H9 (cell line): Measurements from ENCODE around the gene MRLN. TPM values are rescaled to one million over a fixed set of nuclear protein-coding genes. Genes with fewer than 3 reads are reported as not detected.

ENCODE experiments used
- DNase-seq: peaks from one replicate; pipeline ENCODE4 v3.0.0-alpha.2; 2017
- H2AFZ ChIP-seq: one replicate; pipeline ENCODE4 v1.6.1; 2013; ENCODE audit warnings: mild to moderate bottlenecking, low read length, control low read depth, moderate library complexity
- H2AK5ac ChIP-seq: 2 replicates; pipeline ENCODE4 v1.6.1; 2013; ENCODE audit warnings: low read length, control low read depth, mixed read lengths; ENCODE audit not compliant: insufficient read length
- H2BK120ac ChIP-seq: one replicate; pipeline ENCODE4 v1.6.1; 2013; ENCODE audit warnings: low read depth, mild to moderate bottlenecking, low read length, control low read depth, inconsistent platforms; ENCODE audit not compliant: poor library complexity, severe bottlenecking
- H2BK12ac ChIP-seq: 2 replicates; pipeline ENCODE4 v1.6.1; 2013; ENCODE audit warnings: low read length, control low read depth, mixed read lengths, low read depth; ENCODE audit not compliant: insufficient read length
- H2BK15ac ChIP-seq: 2 replicates; pipeline ENCODE4 v1.6.1; 2013; ENCODE audit warnings: low read depth, low read length, control low read depth
- H2BK20ac ChIP-seq: one replicate; pipeline ENCODE4 v1.6.1; 2013; ENCODE audit warnings: low read depth, mild to moderate bottlenecking, low read length, control low read depth, inconsistent platforms; ENCODE audit not compliant: poor library complexity, severe bottlenecking
- H2BK5ac ChIP-seq: 2 replicates; pipeline ENCODE4 v1.6.1; 2013; ENCODE audit warnings: low read length, control low read depth, mixed read lengths; ENCODE audit not compliant: insufficient read length
- H3K14ac ChIP-seq: 2 replicates; pipeline ENCODE4 v1.6.1; 2013; ENCODE audit warnings: low read length, control low read depth; ENCODE audit not compliant: insufficient read depth
- H3K18ac ChIP-seq: 2 replicates; pipeline ENCODE4 v1.6.1; 2013; ENCODE audit warnings: low read depth, mild to moderate bottlenecking, mixed read lengths, low read length, control low read depth; ENCODE audit not compliant: insufficient read length
- H3K23ac ChIP-seq: 2 replicates; pipeline ENCODE4 v1.6.1; 2013; ENCODE audit warnings: low read length, control low read depth, mixed read lengths, low read depth; ENCODE audit not compliant: insufficient read length
- H3K23me2 ChIP-seq: 2 replicates; pipeline ENCODE4 v1.6.1; 2013; ENCODE audit warnings: low read depth, mild to moderate bottlenecking, mixed read lengths, low read length, control low read depth; ENCODE audit not compliant: insufficient read length, poor library complexity, severe bottlenecking
- H3K27ac ChIP-seq: 2 replicates; pipeline ENCODE4 v1.5.1; 2013; ENCODE audit warnings: low read length, control low read depth, mixed read lengths, low read depth; ENCODE audit not compliant: insufficient read length
- H3K27me3 ChIP-seq: 2 replicates; pipeline ENCODE4 v1.6.1; 2013; ENCODE audit warnings: low read length, control low read depth, inconsistent platforms; ENCODE audit not compliant: insufficient read depth
- H3K4ac ChIP-seq: 2 replicates; pipeline ENCODE4 v1.6.1; 2013; ENCODE audit warnings: low read depth, mild to moderate bottlenecking, control low read depth, inconsistent platforms, low read length, moderate library complexity
- H3K4me1 ChIP-seq: 2 replicates; pipeline ENCODE4 v1.6.1; 2013; ENCODE audit warnings: low read length, control low read depth, inconsistent platforms; ENCODE audit not compliant: insufficient read depth
- H3K4me2 ChIP-seq: 2 replicates; pipeline ENCODE4 v1.6.1; 2013; ENCODE audit warnings: low read length, control low read depth, mixed read lengths; ENCODE audit not compliant: insufficient read length, insufficient read depth
- H3K56ac ChIP-seq: 2 replicates; pipeline ENCODE4 v1.6.1; 2013; ENCODE audit warnings: low read depth, mild to moderate bottlenecking, mixed read lengths, low read length, control low read depth; ENCODE audit not compliant: insufficient read length
- H3K79me1 ChIP-seq: 2 replicates; pipeline ENCODE4 v1.6.1; 2013; ENCODE audit warnings: low read depth, mild to moderate bottlenecking, moderate library complexity, low read length, control low read depth, inconsistent platforms; ENCODE audit not compliant: insufficient read depth, poor library complexity, severe bottlenecking
- H3K79me2 ChIP-seq: 2 replicates; pipeline ENCODE4 v1.6.1; 2013; ENCODE audit warnings: low read length, control low read depth, inconsistent platforms; ENCODE audit not compliant: insufficient read depth
- H3K9ac ChIP-seq: 2 replicates; pipeline ENCODE4 v1.6.1; 2013; ENCODE audit warnings: low read length, control low read depth, mixed read lengths; ENCODE audit not compliant: insufficient read length; ENCODE audit errors: extremely low read depth
- H3K9me3 ChIP-seq: one replicate; pipeline ENCODE4 v1.6.1; 2013; ENCODE audit warnings: low read depth, low read length, inconsistent platforms; ENCODE audit not compliant: control insufficient read depth
- H3T11ph ChIP-seq: one replicate; pipeline ENCODE4 v1.6.1; 2013; ENCODE audit warnings: mild to moderate bottlenecking, low read length, control low read depth, inconsistent platforms
- H4K20me1 ChIP-seq: one replicate; pipeline ENCODE4 v1.6.1; 2013; ENCODE audit not compliant: control insufficient read depth, insufficient read length, insufficient read depth
- H4K5ac ChIP-seq: 2 replicates; pipeline ENCODE4 v1.6.1; 2013; ENCODE audit warnings: low read depth, mild to moderate bottlenecking, mixed read lengths, low read length, control low read depth; ENCODE audit not compliant: insufficient read length
- H4K8ac ChIP-seq: replicated peaks from 2 replicates; pipeline ENCODE4 v1.6.1; 2013; ENCODE audit warnings: low read length, control low read depth, mixed read lengths, low read depth; ENCODE audit not compliant: insufficient read length
- H4K91ac ChIP-seq: 2 replicates; pipeline ENCODE4 v1.6.1; 2013; ENCODE audit warnings: low read depth, mild to moderate bottlenecking, moderate library complexity, mixed read lengths, low read length, control low read depth; ENCODE audit not compliant: insufficient read length
- H3K27ac Mint-ChIP-seq, 3 experiments: 2 replicates in 2 of 3; 3 replicates in 1 of 3; pipeline ENCODE4 v1.8.0; 2020 to 2021; ENCODE audit warnings: mixed read lengths in 3 of 3, mild to moderate bottlenecking in 1 of 3, moderate library complexity in 1 of 3
- H3K27me3 Mint-ChIP-seq: 2 replicates; pipeline ENCODE4 v1.8.0; 2021; ENCODE audit warnings: low read depth, mild to moderate bottlenecking, moderate library complexity, mixed read lengths
- H3K36me3 Mint-ChIP-seq, 3 experiments: 2 replicates in 2 of 3; 3 replicates in 1 of 3; pipeline ENCODE4 v1.8.0; 2020 to 2021; ENCODE audit warnings: low read depth in 3 of 3, mixed read lengths in 3 of 3; ENCODE audit not compliant: insufficient read depth in 1 of 3
- H3K4me1 Mint-ChIP-seq, 2 experiments: 2 replicates each; pipeline ENCODE4 v1.8.0; 2020; ENCODE audit warnings: mixed read lengths in 2 of 2
- H3K4me3 Mint-ChIP-seq, 2 experiments: 2 replicates in 1 of 2; 3 replicates in 1 of 2; pipeline ENCODE4 v1.8.0; 2020 to 2021; ENCODE audit warnings: mild to moderate bottlenecking in 2 of 2, mixed read lengths in 2 of 2, moderate library complexity in 1 of 2
- H3K9me3 Mint-ChIP-seq, 2 experiments: 2 replicates in 1 of 2; 3 replicates in 1 of 2; pipeline ENCODE4 v1.8.0; 2020; ENCODE audit warnings: mild to moderate bottlenecking in 2 of 2, mixed read lengths in 2 of 2, moderate library complexity in 1 of 2
- CTCF ChIP-seq: fragments of 200-600 bp; sonication (generic); conservative IDR thresholded peaks from 3 replicates; pipeline ENCODE4 v1.8.0; 2021; ENCODE audit warnings: antibody characterized with exemption, mild to moderate bottlenecking
- whole genome bisulfite sequencing: extraction: QIAGEN DNeasy Blood & Tissue Kit; methylation state at CpG from one replicate; pipeline ENCODE4 v1.1.7; 2013; ENCODE audit warnings: missing lambda C conversion rate, low lambda C conversion rate, mixed read lengths; ENCODE audit not compliant: insufficient read length; ENCODE audit errors: extremely low coverage; 5-methylcytosine and 5-hydroxymethylcytosine counted together
- total RNA-seq: library from RNA; stranded (reverse); gene quantifications from 2 replicates; pipeline ENCODE4 v1.2.1, GENCODE V29; 2021

The MRLN gene
- total RNA-seq, 1 experiment from 2014 or later, result not detected

GRCh38 chr10:59801171-59801570 is 47.9 kb upstream of the MRLN start:
- peaks cover 4 to 9% of the 10 kb centered on the region in 2 experiments for H3K4me1 Mint-ChIP-seq
- Histone ChIP-seq H2BK120ac (no peak overlapping the region), H2BK20ac (no peak overlapping the region), H4K8ac (no peak overlapping the region), H3K9ac (no peak overlapping the region), H4K91ac (no peak overlapping the region), H3K23me2 (no peaks in the 10 kb centered on the region), H3K4ac (no peak overlapping the region), H3K4me2 (no peak overlapping the region), H3T11ph (no peak overlapping the region), H2AFZ (no peak overlapping the region), H2BK12ac (no peak overlapping the region), H3K27me3 (no peaks in the 10 kb centered on the region), H2BK5ac (no peak overlapping the region), H3K79me1 (no peaks in the 10 kb centered on the region), H2AK5ac (no peak overlapping the region), H3K14ac (no peak overlapping the region), H4K20me1 (no peaks in the 10 kb centered on the region), H3K18ac (no peak overlapping the region), H3K79me2 (no peaks in the 10 kb centered on the region), H3K27ac (no peak overlapping the region), H3K23ac (no peak overlapping the region), H3K56ac (no peak overlapping the region), H4K5ac (no peak overlapping the region), H3K9me3 (no peaks in the 10 kb centered on the region), H2BK15ac (no peak overlapping the region), H3K4me1 (peaks cover 3% of the 10 kb centered on the region; the same call in 1 of the 2 replicates)
- no peak for TF ChIP-seq CTCF
- no peak overlapping the region for H3K27ac Mint-ChIP-seq
- peaks cover 38 to 88% (median 78%) of the 10 kb centered on the region in 3 experiments for H3K36me3 Mint-ChIP-seq
- no peak for DNase-seq
- H3K9me3 Mint-ChIP-seq, result no peaks in the 10 kb centered on the region
- no peaks in the 10 kb centered on the region for H3K27me3 Mint-ChIP-seq
- no CpG with 5 or more reads among the region's 2 CpGs for WGBS
- no peak overlapping the region for H3K4me3 Mint-ChIP-seq
